Measurements from ENCODE around the gene RANBP2.
"Not testable (repeated sequence)": the region's sequence is repeated elsewhere in the genome, so short reads cannot be mapped to it uniquely, and the experiment has no call there.

GRCh38 chr2:108688818-108689756 is 30.2 kb upstream of the RANBP2 start:
- not testable (repeated sequence) for TF ChIP-seq POLR2AphosphoS5, POLR2A (IDR thresholded peaks at IDR 0.05; ENCODE audit: low read depth, low read length)
